Tongue (tissue), 2 donors: Measurements from ENCODE around the gene PARPBP. TPM values are rescaled to one million over a fixed set of nuclear protein-coding genes. Genes with fewer than 3 reads are reported as not detected.
"Not testable (repeated sequence)": the region's sequence is repeated elsewhere in the genome, so short reads cannot be mapped to it uniquely, and the experiment has no call there.

Experiments used
- DNase-seq: peaks from one replicate; pipeline ENCODE4 v3.0.0-alpha.2; 2015
- total RNA-seq: library from RNA; depleted of rRNA; stranded (reverse); fragments of >200 nt; gene quantifications from one replicate; pipeline ENCODE4 v1.2.3, GENCODE V29; 2014

Gene PARPBP, protein sequence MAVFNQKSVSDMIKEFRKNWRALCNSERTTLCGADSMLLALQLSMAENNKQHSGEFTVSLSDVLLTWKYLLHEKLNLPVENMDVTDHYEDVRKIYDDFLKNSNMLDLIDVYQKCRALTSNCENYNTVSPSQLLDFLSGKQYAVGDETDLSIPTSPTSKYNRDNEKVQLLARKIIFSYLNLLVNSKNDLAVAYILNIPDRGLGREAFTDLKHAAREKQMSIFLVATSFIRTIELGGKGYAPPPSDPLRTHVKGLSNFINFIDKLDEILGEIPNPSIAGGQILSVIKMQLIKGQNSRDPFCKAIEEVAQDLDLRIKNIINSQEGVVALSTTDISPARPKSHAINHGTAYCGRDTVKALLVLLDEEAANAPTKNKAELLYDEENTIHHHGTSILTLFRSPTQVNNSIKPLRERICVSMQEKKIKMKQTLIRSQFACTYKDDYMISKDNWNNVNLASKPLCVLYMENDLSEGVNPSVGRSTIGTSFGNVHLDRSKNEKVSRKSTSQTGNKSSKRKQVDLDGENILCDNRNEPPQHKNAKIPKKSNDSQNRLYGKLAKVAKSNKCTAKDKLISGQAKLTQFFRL
- total RNA-seq: 17.8 TPM

DNA sequence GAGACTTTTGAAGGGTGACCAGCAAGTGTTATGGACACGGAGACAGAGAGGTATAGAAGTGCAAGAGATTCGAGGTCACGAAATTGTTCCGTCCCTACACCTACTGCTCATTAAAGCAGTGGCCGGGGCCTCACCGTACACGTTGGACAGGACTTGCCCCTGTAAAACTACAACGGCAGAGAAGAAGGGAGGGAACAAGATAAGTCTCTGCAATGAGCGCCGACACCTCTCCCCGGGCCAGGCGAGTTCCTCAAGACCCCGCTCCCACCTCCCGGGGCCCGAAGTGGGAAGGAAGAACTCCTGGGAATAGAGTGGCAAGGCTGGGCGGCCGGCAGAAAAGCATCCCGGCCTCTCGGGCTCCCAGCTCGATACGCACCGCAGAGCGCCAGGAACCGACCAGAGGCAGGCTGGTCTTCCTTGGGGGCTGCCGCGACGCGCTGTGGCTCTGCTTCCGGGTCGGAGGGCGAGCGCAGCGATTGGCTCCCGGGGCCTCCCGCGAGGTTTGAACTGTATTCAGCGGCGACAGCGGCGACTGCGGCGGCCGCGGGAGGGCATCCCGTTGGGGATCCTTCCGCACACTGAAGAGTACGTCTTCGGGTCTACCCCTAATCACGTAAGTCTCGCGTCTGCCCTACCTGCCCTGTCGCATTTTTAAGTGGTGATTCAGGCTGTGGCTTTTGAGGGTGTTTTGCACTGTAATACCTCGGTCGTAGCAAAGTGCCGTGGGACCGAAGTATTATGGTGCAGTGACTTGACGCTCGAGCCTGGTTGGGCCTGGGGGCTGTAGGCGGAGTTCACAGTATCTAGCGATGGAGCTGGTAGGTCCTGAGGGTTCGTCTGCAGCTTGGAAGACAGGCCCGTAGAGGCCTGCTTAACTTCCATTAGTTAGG is at the start of gene PARPBP, which contains the start of gene NUP37:
Gene PARPBP (plus strand): TSS at position 510 of the 890 bp plus-strand sequence. CDS start 3,706 bp downstream, outside the sequence.
Gene NUP37 (minus strand): TSS at position 441 of the 890 bp plus-strand sequence. CDS start 1,596 bp downstream, outside the sequence.
- peak; percentile 95 for DNase-seq

DNA sequence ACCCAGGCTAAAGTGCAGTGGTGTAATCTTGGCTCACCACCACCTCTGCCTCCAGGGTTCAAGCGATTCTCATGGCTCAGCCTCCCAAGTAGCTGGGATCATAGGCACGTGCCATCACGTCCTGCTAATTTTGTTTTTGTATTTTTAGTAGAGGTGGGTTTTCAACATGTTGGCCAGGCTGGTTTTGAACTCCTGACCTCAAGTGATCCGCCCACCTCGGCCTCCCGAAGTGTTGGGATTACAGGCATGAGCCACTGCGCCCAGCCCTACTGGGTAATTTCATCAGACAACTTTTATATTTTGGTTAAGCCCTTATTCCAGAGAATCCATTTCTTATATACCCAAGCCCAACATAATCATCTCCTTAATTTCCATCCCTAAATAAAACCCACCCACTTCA is 47.9 kb upstream of the PARPBP start:
- not testable (repeated sequence) for DNase-seq

DNA sequence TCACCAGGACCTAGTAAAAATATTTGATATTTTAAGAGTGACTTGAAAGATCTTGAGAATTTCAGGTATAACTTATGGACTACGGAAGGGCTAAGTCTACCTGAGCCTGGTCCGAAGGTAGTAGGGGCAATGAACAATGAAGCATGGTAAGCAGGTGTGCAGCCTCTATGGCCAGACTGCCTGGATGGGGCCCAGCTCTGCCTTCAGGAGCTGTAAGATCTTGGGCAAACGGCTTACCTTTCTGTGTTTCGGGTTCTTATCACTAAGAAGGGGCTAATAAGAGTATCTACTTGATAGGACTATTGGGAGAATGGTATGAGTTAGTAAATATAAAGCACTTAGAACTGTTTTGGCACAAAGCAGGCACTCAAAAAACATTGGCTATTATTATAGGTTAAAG is 39.1 kb upstream of the PARPBP start:
- DNase-seq: no peak

DNA sequence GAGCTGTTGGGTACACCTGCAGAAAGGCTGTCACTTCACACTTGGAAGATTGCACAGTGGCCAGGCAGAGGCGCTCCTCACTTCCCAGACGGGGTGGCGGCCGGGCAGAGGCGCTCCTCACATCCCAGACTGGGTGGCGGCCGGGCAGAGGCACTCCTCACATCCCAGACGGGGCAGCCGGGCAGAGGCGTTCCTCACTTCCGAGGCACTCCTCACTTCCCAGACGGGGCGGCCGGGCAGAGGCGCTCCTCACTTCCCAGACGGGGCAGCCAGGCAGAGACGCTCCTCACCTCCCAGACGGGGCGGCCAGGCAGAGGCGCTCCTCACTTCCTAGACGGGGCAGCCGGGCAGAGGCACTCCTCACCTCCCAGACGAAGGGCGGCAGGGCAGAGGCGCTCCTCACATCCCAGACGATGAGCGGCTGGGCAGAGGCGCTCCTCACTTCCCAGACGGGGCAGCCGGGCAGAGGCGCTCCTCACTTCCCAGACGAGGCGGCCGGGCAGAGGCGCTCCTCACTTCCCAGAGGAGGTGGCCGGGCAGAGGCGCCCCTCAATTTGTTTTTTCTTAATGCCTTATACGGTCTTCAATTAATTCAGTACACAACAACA is 30.7 kb upstream of the PARPBP start:
- DNase-seq: not testable (repeated sequence)

DNA sequence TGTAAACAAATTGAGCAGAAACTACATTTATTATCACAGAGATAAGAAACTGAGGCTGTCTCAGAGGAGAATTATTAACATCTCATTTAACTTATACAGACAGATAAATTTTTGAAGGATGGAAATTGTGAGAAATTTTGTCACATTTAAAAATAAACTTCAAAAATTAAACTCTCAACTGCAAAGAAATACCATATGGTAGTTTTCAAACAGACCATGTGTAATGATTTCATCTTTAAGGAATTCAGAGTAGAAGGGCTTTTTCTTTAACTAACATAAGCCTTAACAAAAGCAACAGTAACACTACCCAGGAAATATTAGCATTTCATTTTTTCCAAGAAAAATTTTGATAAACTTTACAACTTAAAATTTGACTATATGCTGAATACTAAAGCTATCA is 26.7 kb upstream of the PARPBP start:
- peak; percentile 20 for DNase-seq

DNA sequence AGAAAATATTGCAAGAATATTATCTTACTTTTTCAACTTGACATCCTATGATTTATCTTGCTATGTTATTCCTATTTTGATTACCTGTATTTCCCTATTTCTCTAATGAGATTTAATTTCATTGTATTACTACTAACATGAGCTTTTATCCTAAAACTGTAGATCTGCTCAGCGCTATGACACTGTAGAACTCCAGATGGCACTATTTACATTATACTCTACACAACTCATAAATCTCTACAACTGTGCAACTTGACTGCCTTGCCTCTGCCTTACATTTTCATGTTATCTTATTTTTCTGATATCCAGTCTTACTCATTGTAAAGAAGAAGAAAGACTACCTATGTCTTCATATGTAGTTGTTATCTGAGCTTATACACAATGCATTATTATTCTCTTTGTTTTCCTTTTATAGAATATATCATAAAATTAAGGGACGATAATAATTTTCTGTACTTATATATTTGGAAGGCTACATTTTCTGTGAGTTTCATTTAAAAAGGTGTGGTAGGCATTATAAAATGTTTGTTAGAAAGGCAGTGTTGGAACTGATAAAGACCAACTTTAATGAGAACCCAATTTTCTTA is 24.2 kb upstream of the PARPBP start:
- DNase-seq: peak; percentile 56

DNA sequence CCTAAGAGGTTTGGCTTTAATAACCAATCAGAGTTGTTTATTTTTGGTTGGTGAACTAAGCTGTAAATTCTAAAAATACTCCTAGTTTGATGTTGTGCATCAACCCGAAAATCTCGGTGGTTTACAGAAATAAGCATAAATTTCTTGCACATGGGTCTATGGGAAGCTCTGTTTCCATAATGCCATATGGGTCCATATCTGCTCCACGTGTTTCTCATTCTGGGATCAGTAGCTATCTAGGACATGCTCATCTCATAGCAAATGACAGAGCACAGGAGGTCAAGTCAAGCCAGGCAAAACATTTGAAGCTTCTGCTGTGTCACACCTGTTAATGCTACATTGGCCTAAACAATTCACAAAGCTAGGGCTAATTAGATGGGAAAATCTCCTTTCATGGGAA is 23.1 kb upstream of the PARPBP start:
- DNase-seq: no peak

DNA sequence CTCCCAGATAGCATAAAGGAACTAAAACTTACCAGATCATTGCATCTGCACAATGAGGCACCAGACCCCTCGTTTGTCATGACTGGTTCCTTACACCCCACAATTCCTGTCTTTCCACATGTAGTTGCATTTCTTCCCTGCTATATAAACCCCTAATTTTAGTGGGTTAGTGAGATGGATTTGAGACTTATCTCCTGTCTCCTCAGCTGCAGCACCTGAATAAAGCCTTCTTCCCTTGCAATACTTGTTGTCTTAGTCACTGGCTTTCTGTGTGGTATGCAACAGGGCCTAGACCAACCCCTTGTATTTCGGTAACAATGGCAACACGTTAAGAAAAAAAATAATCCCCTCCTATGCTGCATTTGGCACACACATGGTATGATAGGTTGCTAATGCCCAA is 13.1 kb upstream of the PARPBP start:
- DNase-seq: no peak

DNA sequence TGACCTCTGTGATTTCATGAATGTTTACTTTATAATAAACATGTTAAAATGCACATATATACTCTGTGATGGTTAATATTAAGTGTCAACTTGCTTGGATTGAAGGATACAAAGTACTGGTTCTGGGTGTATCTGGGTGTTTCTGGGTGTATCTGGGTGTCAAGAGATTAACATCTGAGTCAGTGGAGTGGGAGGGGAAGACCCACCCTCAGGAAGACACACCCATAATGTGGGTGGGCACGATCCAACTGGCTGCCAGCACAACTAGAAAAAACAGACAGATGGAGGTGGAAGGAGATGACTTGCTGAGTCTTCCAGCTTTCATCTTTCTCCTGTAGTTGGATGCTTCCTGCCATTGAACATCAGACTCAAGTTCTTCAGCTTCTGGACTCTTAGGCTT is 12.0 kb upstream of the PARPBP start:
- DNase-seq: no peak

DNA sequence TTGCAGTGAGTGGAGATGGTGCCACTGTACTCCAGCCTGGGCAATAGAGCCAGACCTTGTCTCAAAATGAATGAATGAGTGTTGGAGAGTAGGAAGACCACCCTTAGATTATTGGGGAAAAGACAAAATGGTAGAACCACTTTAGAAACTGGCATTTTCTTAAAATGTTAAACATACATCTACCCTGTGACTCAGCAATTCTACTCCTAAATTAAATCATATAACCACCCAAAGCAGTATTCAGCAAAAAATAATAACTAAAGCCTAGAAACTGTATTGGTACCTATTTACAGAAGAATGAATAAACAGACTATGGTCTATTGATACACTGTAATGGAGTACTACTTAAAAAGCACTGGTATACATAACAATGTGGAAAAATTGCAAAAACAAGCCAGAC is 9.2 kb upstream of the PARPBP start:
- no peak for DNase-seq

DNA sequence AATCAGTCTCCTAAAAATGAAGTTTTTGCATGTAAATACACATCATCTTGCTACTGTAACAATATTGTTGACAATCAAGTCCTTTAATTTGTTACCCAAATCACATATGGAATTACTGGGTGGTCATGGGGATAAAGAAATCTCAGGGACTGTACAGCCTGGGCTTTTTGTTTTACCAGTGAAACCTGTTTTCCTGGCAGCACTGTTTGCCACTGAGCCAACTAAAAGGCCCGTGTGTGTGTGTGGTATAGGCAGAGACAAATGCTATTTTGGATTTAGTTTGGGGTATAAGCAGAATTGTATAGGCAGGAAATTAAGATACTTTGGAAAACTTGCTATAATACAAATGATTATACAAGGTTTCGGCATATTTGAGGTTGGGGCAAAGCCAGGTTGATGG is 5.8 kb upstream of the PARPBP start:
- DNase-seq: no peak

DNA sequence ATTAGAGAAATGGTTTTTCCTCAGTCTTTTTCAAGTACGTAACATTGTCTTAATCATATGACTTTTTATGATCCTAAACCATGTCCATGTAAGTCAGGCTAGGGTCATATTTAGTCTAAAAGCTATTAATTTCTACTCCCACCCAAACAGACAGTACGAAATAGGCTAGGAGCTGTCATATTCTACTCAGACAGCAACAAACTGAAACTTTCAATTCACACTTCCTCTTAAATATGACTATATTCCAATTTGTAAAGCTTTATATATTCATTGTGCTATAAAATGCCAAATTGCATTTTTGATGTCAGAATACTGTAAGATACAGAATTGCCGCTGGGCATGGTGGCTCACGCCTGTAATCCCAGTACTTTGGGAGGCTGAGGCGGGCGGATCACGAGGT is 3.6 kb upstream of the PARPBP start:
- no peak for DNase-seq

DNA sequence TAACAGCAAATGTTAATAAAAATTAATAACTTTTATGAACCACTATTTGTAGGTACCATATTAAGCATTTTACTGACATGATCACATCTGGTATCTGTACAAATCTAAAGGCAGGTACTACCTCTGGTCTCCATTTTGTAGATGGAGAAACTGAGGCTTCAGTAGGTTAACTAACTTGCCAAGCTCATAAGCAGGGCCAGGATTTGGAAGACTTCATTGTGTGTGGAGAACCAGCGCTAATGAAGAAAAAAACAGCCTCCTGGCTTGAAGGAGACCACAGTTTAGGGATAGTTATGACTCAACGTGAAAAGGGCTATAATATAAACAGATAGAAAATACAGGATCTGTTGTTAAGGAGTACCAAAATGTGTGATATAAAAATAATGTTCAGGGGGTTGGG is 1.1 kb upstream of the PARPBP start:
- DNase-seq: no peak

DNA sequence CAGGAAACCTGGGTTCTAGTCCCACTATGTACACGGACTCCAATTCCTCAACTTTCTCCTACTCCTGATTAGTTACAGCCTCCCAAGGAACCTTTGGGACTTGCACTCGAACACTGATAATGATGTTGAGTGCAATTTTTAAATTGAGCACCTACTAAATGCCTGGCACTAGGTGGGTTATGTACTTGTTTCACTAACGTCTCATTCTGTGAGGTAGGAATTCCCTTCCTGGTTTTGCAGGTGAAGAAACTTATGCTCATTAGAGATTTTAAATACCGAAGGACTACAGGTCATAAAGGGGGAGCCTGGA is 536 bp downstream of the PARPBP start:
- DNase-seq: peak; percentile 4

DNA sequence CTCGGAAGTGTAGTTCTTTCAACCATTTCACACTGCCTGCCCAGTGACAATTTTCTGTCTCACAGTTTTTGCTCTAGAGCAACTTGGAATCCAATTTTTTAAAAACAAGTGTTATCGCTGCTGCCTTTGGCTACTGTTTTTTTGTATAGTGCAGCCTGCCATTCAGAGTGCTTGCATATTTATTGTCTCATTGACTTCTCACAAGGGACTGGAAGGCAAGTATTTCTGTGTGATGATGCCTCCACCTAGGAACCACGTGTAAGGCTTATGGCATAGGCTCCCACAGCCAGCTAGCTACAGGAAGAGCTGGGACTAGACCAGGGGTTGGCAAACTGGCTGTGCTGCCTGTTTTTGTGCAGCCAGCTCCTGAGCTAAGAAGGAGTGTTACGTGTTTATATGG is 903 bp downstream of the PARPBP start:
- no peak for DNase-seq

DNA sequence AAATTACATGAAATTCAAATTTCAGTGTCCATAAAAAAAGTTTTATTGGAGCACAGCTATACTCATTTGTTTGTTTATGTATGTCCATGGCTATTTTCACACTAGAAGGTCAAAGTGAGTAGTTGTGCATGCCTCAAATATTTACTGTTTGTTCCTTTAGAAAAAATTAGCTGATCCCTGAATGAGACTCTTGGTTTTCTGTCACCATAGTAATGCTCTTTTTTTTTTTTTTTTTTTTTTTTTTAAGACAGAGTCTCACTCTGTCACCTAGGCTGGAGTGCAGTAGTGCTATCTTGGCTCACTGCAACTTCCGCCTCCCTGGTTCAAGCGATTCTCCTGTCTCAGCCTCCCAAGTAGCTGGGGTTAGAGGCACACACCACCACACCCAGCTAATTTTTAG is 1.3 kb downstream of the PARPBP start:
- DNase-seq: not testable (repeated sequence)

DNA sequence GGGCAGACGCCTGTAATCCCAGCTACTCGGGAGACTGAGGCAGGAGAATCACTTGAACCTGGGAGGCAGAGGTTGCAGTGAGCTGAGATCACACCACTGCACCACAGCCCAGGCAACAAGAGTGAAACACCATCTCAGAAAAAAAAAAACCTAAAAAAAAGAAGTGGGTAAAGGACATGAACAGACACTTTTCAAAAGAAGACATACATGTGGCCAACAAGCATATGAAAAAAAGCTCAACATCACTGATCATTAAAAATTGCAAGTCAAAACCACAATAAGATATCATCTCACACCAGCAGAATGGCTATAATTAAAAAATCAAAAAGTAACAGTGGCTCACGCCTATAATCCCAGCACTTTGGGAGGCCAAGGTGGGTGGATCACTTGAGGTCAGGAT is 10.7 kb downstream of the PARPBP start:
- not testable (repeated sequence) for DNase-seq

DNA sequence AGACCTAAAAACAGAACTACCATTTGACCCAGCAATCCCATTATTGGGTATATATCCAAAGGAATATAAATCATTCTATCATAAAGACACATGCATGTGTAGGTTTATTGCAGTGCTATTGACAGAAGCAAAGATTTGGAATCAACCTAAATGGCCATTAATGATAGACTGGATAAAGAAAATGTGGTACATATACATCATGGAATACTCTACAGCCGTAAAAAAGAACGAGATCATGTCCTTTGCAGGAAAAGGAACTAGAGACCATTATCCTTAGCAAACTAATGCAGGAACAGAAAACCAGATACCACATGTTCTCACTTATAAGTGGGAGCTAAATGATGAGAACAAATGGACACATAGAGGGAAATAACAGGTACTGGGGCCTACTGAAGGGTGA is 11.5 kb downstream of the PARPBP start:
- DNase-seq: not testable (repeated sequence)

DNA sequence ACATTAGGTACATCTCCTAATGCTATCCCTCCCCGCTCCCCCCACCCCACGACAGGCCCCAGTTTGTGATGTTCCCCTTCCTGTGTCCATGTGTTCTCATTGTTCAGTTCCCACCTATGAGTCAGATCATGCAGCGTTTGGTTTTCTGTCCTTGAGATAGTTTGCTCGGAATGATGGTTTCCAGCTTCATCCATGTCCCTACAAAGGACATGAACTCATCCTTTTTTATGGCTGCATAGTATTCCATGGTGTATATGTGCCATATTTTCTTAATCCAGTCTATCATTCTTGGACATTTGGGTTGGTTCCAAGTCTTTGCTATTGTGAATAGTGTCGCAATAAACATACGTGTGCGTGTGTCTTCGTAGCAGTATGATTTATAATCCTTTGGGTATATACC is 17.6 kb downstream of the PARPBP start:
- DNase-seq: not testable (repeated sequence)

DNA sequence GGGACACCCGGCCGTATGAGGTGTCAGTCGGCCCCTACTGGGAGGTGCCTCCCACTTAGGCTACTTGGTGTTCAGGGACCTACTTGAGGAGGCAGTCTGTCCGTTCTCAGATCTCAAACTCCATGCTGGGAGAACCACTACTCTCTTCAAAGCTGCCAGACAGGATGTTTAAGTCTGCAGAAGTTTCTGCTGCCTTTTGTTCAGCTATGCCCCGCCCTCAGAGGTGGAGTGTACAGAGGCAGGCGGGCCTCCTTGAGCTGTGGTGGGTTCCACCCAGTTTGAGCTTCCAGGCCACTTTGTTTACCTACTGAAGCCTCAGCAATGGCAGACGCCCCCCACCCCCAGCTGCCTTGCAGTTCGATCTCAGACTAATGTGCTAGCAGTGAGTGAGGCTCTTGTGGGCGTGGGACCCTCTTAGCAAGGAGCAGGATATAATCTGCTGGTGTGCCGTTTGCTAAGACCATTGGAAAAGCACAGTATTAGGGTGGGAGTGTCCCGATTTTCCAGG is 22.9 kb downstream of the PARPBP start:
- not testable (repeated sequence) for DNase-seq

DNA sequence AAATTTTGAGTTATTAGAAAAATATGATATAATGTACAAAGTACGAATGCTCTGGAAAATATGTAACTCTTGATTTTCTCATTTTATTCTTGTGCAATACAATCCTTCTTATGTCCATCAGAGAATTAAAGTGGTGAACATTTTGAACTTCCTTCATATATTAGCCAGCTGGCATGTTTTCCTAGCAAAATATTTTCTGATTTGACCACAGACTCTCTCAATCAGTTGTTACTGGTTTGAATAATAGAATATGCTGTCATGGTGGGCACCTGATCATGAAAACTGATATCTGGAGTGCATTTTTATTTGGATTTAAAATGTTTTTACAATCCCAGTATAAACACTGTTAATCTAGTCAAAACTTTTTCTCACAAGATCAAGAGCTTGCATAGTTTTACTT is 24.2 kb downstream of the PARPBP start:
- no peak for DNase-seq

DNA sequence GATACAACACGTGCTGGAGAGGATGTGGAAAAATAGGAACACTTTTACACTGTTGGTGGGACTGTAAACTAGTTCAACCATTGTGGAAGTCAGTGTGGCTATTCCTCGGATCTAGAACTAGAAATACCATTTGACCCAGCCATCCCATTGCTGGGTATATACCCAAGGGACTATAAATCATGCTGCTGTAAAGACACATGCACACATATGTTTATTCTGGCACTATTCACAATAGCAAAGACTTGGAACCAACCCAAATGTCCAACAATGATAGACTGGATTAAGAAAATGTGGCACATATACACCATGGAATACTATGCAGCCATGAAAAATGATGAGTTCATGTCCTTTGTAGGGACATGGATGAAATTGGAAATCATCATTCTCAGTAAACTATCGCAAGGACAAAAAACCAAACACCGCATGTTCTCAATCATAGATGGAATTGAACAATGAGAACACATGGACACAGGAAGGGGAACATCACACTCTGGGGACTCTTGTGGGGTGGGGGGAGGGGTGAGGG is 27.1 kb downstream of the PARPBP start:
- DNase-seq: not testable (repeated sequence)
